ENCODE data around the gene HES1. TPM values are rescaled to one million over a fixed set of nuclear protein-coding genes. Genes with fewer than 3 reads are reported as not detected.

The HES1 gene
- total and polyA plus RNA-seq, 12 donors = 12.4 to 59.3 (median 33.2) TPM

DNA sequence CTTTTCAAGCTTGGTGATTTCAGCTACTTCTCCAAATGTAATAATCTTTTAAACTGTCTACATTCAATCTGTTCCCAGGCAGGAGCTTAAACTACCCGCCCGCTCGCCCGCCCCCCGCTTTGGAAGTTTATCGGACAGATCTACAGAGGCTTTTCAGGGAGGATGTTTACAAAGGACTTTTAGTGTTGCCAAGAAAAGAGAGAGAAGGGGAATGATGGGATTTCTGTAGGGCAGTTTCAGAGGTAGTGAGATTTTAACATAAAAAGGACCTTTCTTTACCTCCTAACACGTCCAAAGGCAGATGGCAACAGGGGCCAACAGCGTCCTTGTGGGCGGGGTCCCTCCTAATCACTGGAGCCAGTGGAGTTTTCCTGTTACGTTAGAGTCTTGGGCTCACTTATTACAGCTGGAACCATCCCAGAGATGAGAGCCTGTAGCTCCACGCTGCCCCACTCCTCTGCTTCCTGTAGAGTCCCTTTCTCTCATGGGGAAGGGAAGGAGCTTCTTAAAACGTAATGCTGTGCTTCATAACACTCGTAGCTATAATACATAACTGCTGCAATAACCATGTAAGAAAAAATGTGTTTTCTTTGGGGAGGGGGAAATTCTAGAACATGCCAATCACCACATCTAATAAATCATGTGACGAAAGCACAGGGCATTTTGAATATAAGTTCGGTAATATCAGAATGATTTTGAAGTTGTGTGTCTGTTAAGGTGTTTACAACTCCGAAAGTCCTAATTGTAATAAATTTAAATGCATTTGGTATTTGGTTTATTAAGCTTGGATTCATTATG, 30.9 kb downstream of the HES1 start:
- H3K27me3 ChIP-seq = no peaks in the 10 kb centered on the region
- peaks cover 0 to 6% of the 10 kb centered on the region in 2 donors for H3K4me1 ChIP-seq (replicated peaks in 1 of 2)
- 48 to 56% (median 53%) methylated on average over 16 of the region's 16 CpGs for WGBS, 4 donors
- H3K36me3 ChIP-seq (replicated peaks in 1 of 2) = no peaks in the 10 kb centered on the region
- H3K4me3 ChIP-seq = no peak overlapping the region
- no peak for TF ChIP-seq POLR2A (IDR thresholded peaks at IDR 0.05)
- TF ChIP-seq, protein P1, sequence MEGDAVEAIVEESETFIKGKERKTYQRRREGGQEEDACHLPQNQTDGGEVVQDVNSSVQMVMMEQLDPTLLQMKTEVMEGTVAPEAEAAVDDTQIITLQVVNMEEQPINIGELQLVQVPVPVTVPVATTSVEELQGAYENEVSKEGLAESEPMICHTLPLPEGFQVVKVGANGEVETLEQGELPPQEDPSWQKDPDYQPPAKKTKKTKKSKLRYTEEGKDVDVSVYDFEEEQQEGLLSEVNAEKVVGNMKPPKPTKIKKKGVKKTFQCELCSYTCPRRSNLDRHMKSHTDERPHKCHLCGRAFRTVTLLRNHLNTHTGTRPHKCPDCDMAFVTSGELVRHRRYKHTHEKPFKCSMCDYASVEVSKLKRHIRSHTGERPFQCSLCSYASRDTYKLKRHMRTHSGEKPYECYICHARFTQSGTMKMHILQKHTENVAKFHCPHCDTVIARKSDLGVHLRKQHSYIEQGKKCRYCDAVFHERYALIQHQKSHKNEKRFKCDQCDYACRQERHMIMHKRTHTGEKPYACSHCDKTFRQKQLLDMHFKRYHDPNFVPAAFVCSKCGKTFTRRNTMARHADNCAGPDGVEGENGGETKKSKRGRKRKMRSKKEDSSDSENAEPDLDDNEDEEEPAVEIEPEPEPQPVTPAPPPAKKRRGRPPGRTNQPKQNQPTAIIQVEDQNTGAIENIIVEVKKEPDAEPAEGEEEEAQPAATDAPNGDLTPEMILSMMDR (IDR thresholded peaks at IDR 0.05) = no peak
- intact Hi-C loops (cut with DNase I) = no loop called here
- H3K9me3 ChIP-seq (replicated peaks in 1 of 3) = no peaks in the 10 kb centered on the region
- no peak overlapping the region for H3K27ac ChIP-seq
- DNase-seq = peak in 2 of 7 donors; percentile 30 to 37

DNA sequence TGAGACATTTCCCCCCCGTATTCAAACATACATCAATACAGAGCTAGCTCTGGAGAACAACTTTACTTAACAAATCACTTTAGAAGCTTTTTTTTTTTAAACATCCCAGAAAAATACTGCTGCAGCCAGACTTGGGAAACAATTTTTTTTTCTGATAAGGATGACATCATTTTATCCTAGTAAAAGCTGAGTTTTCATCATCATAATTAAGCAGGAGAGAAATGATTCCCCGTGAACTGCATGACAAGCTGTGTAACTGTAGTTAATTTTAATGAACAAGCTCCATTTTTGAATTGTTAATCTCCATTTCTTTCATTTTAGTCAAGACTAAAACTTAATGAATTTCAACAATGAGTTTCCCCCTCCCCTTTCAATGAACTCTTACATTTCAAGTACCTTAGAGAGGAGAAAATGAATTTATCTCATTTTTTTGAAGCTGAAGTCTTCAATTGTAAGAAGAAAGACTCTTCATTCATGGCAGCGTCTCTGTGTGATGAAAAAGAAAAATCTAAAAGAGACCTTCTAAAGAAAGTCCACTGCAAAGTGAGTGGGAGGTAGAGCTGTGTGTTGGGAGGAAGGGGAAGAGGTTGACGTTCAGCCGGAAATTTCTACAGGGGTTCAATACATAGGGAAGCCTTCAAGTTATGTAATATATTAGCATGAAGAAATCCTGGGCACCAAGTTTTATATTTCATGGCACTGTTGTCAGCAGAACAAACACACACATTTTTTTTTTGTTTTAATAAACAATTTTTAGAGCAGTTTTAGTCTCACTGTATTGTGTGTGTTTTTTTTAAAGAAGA, 31.7 kb downstream of the HES1 start:
- TF ChIP-seq, protein P1 (IDR thresholded peaks at IDR 0.05) = no peak
- no peak for TF ChIP-seq POLR2A (IDR thresholded peaks at IDR 0.05)
- DNase-seq = no peak
- Histone ChIP-seq H3K36me3 (replicated peaks in 1 of 2) (no peaks in the 10 kb centered on the region), H3K27ac (no peak overlapping the region), H3K9me3 (replicated peaks in 1 of 3) (no peaks in the 10 kb centered on the region), H3K27me3 (no peaks in the 10 kb centered on the region), H3K4me3 (no peak overlapping the region), H3K4me1 (replicated peaks in 1 of 2) (peaks cover 0 to 6% of the 10 kb centered on the region in 2 donors)
- 66 to 74% (median 70%) methylated on average over 5 of the region's 5 CpGs for WGBS, 4 donors
- intact Hi-C loops (cut with DNase I) = no loop called here

DNA sequence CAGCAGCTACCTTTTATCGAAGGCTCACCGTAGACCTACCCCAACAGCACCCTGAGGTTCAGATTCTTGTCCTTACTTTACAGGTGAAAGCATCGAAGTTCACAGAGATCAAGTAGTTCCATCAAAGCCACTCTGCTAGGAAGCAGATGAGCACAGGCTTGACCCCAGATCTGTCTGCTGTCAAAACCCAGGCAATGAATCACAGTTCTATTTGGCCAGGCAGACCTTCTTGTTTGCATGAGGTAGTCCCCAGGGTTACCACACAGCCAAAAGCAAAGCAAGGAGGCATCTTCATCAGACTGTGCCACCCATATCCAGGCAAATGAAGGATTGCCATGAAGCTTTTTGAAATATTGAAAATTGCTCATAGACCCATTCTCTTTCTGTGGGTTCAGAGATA, 33.0 kb downstream of the HES1 start:
- no peaks in the 10 kb centered on the region for H3K27me3 ChIP-seq
- no peak overlapping the region for H3K27ac ChIP-seq
- H3K9me3 ChIP-seq (replicated peaks in 1 of 3) = no peaks in the 10 kb centered on the region
- WGBS, 4 donors = 83 to 88% (median 87%) methylated on average over 3 of the region's 3 CpGs
- no peak for DNase-seq
- peaks cover 0 to 6% of the 10 kb centered on the region in 2 donors for H3K4me1 ChIP-seq (replicated peaks in 1 of 2)
- TF ChIP-seq, protein P1 (IDR thresholded peaks at IDR 0.05) = no peak
- TF ChIP-seq POLR2A (IDR thresholded peaks at IDR 0.05) = no peak
- H3K36me3 ChIP-seq (replicated peaks in 1 of 2) = no peaks in the 10 kb centered on the region
- no peak overlapping the region for H3K4me3 ChIP-seq
- intact Hi-C loops (cut with DNase I) = no loop called here

DNA sequence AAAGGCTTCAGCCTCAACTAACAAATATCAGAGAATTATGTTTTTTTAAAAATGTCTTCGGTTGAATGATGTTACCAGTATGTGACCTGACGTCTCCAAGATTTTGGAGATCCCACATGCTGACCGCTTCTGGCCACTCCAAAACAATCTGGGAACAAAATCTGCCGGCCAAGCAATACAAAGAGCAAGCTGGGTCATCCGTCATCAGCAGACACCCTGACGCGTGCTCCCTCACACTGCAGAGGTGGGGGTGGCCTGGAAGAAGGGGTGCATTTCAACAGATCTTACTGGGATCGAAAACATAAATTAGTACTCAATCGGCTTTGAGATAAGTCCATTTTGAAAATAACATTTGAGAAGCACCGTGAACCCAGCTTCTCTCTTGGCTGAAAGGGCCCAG, 33.6 kb downstream of the HES1 start:
- no peaks in the 10 kb centered on the region for H3K27me3 ChIP-seq
- peaks cover 0 to 6% of the 10 kb centered on the region in 2 donors for H3K4me1 ChIP-seq (replicated peaks in 1 of 2)
- no peak for DNase-seq
- TF ChIP-seq, protein P1 (IDR thresholded peaks at IDR 0.05) = no peak
- TF ChIP-seq POLR2A (IDR thresholded peaks at IDR 0.05) = no peak
- H3K27ac ChIP-seq = no peak overlapping the region
- H3K9me3 ChIP-seq (replicated peaks in 1 of 3) = no peaks in the 10 kb centered on the region
- intact Hi-C loops (cut with DNase I) = no loop called here
- 82 to 89% (median 84%) methylated on average over 8 to 10 of the region's 10 CpGs for WGBS, 4 donors
- H3K4me3 ChIP-seq = no peak overlapping the region
- H3K36me3 ChIP-seq (replicated peaks in 1 of 2) = no peaks in the 10 kb centered on the region

Measured in adrenal gland (tissue), 12 donors.